HG03565 (cell line): ENCODE measurements around the gene LRRC41.
"Not testable (repeated sequence)": the region's sequence is repeated elsewhere in the genome, so short reads cannot be mapped to it uniquely, and the experiment has no call there.

Experiments used
- ATAC-seq: cut with Tn5 transposase; IDR thresholded peaks from one replicate; pipeline ENCODE4 v1.9.1; 2021; ENCODE audit warnings: mild to moderate bottlenecking, moderate library complexity; ENCODE audit not compliant: unreplicated experiment

Gene LRRC41

GRCh38 chr1:46328182-46328581 lies 24.8 kb upstream of the LRRC41 start:
- not testable (repeated sequence) for ATAC-seq

- not testable (repeated sequence) for ATAC-seq
Observed at GRCh38 chr1:46325285-46326076, 22.1 kb upstream of the LRRC41 start.

- not testable (repeated sequence) for ATAC-seq
Observed at GRCh38 chr1:46322191-46322590, 18.8 kb upstream of the LRRC41 start.

GRCh38 chr1:46319960-46320914 lies 16.8 kb upstream of the LRRC41 start:
- ATAC-seq, result not testable (repeated sequence)

GRCh38 chr1:46319301-46319700 lies 15.9 kb upstream of the LRRC41 start:
- not testable (repeated sequence) for ATAC-seq

- ATAC-seq, result no peak
Observed at GRCh38 chr1:46317323-46317722, 13.9 kb upstream of the LRRC41 start.

- no peak for ATAC-seq
Observed at GRCh38 chr1:46315669-46316403, 12.4 kb upstream of the LRRC41 start.

GRCh38 chr1:46310321-46310720 lies 6.9 kb upstream of the LRRC41 start:
- no peak for ATAC-seq

GRCh38 chr1:46309401-46310159 lies 6.2 kb upstream of the LRRC41 start:
- no peak for ATAC-seq

- no peak for ATAC-seq
Observed at GRCh38 chr1:46306159-46306530, 2.7 kb upstream of the LRRC41 start.

- ATAC-seq, result no peak
Observed at GRCh38 chr1:46303872-46304326, 483 bp upstream of the LRRC41 start.

GRCh38 chr1:46302641-46303037 lies 777 bp downstream of the LRRC41 start:
- ATAC-seq, result no peak

GRCh38 chr1:46301808-46302640 lies 1.4 kb downstream of the LRRC41 start:
- ATAC-seq, result no peak

GRCh38 chr1:46301406-46301807 lies 2.0 kb downstream of the LRRC41 start:
- no peak for ATAC-seq

- no peak for ATAC-seq
Observed at GRCh38 chr1:46300673-46301405, 2.6 kb downstream of the LRRC41 start.

- ATAC-seq, result no peak
Observed at GRCh38 chr1:46298387-46298786, 5.0 kb downstream of the LRRC41 start.

- no peak for ATAC-seq
Observed at GRCh38 chr1:46295306-46295705, 8.1 kb downstream of the LRRC41 start.

- no peak for ATAC-seq
Observed at GRCh38 chr1:46289976-46290375, 13.4 kb downstream of the LRRC41 start.

GRCh38 chr1:46289134-46289494 lies 14.3 kb downstream of the LRRC41 start:
- no peak for ATAC-seq
